Endodermal cell (in vitro differentiated cells): ENCODE measurements around the gene PSD2. TPM values are rescaled to one million over a fixed set of nuclear protein-coding genes. Genes with fewer than 3 reads are reported as not detected.
A peak's percentile ranks its signal among the peaks of the same experiment; 100 is the strongest.

ENCODE experiments used
- DNase-seq: peaks from one replicate; pipeline ENCODE4 v3.0.0-alpha.2; 2017
- H3K27ac ChIP-seq: 2 replicates; pipeline ENCODE4 v1.5.1; 2013; ENCODE audit warnings: mild to moderate bottlenecking, low read depth, low read length, moderate library complexity
- H3K27me3 ChIP-seq: 2 replicates; pipeline ENCODE4 v1.6.1; 2013; ENCODE audit warnings: mild to moderate bottlenecking, low read length, moderate library complexity; ENCODE audit not compliant: insufficient read depth, control insufficient read depth, poor library complexity, severe bottlenecking
- H3K36me3 ChIP-seq: 2 replicates; pipeline ENCODE4 v1.7.0; 2013; ENCODE audit warnings: mild to moderate bottlenecking, low read length, moderate library complexity; ENCODE audit not compliant: control insufficient read depth, insufficient read depth
- H3K4me1 ChIP-seq: one replicate; pipeline ENCODE4 v1.7.0; 2013; ENCODE audit warnings: low read length; ENCODE audit not compliant: control insufficient read depth, insufficient read depth
- H3K4me3 ChIP-seq: 2 replicates; pipeline ENCODE4 v1.5.1; 2013; ENCODE audit warnings: mild to moderate bottlenecking, low read length, moderate library complexity
- H3K9ac ChIP-seq: 2 replicates; pipeline ENCODE4 v1.6.1; 2013; ENCODE audit warnings: mild to moderate bottlenecking, low read length, moderate library complexity; ENCODE audit not compliant: poor library complexity, severe bottlenecking; ENCODE audit errors: extremely low read depth
- H3K9me3 ChIP-seq: 2 replicates; pipeline ENCODE4 v1.6.1; 2013; ENCODE audit warnings: mild to moderate bottlenecking, low read length, moderate library complexity; ENCODE audit not compliant: control insufficient read depth
- H3K27ac Mint-ChIP-seq: 2 replicates; pipeline ENCODE4 v1.8.0; 2020; ENCODE audit warnings: mixed read lengths
- H3K27me3 Mint-ChIP-seq: 2 replicates; pipeline ENCODE4 v1.8.0; 2021; ENCODE audit warnings: mild to moderate bottlenecking, mixed read lengths; ENCODE audit not compliant: insufficient read depth
- H3K36me3 Mint-ChIP-seq: 2 replicates; pipeline ENCODE4 v1.8.0; 2020; ENCODE audit warnings: low read depth, mixed read lengths
- H3K4me1 Mint-ChIP-seq: 2 replicates; pipeline ENCODE4 v1.8.0; 2020; ENCODE audit warnings: mixed read lengths
- H3K4me3 Mint-ChIP-seq: 2 replicates; pipeline ENCODE4 v1.8.0; 2020; ENCODE audit warnings: mild to moderate bottlenecking, moderate library complexity, mixed read lengths
- H3K9me3 Mint-ChIP-seq: 2 replicates; pipeline ENCODE4 v1.8.0; 2020; ENCODE audit warnings: mild to moderate bottlenecking, mixed read lengths
- CTCF ChIP-seq: fragments of 200-600 bp; sonication (generic); conservative IDR thresholded peaks from 2 replicates; pipeline ENCODE4 v1.5.0; 2021; ENCODE audit warnings: antibody characterized with exemption, mild to moderate bottlenecking
- WGBS, 2 experiments: methylation state at CpG; one replicate each; pipeline versions ENCODE4 v1.1.5 to v1.1.7; 2013; ENCODE audit warnings: missing lambda C conversion rate in 2 of 2, mixed read lengths in 1 of 2; ENCODE audit not compliant: insufficient coverage in 1 of 2, insufficient read length in 1 of 2; 5-methylcytosine and 5-hydroxymethylcytosine counted together
- total RNA-seq, 2 donors: library from RNA; stranded (reverse); fragmentation: NEBNext Ultra II Directional in 1 of 2; extraction: Animal tissue kit (Norgen Biotek cat#: 25700) in 1 of 2; gene quantifications; 2 replicates in 1 of 2; 3 replicates in 1 of 2; pipeline ENCODE4 v1.2.1, GENCODE V29; 2021

The PSD2 gene
- total RNA-seq, 2 donors from 2014 or later = 0.55 to 2.5 TPM

GRCh38 chr5:139783436-139783965, 12.1 kb upstream of the PSD2 start:
- 81 to 86% methylated on average over 7 of the region's 7 CpGs for WGBS, 2 experiments
- H3K4me1 ChIP-seq = no peaks in the 10 kb centered on the region
- no peak overlapping the region for H3K27ac ChIP-seq
- TF ChIP-seq CTCF = no peak
- Mint-ChIP-seq H3K9me3 (no peaks in the 10 kb centered on the region), H3K27ac (no peak overlapping the region), H3K4me3 (no peak overlapping the region), H3K27me3 (peaks cover 60% of the 10 kb centered on the region), H3K4me1 (peaks cover 2% of the 10 kb centered on the region), H3K36me3 (no peaks in the 10 kb centered on the region)
- H3K36me3 ChIP-seq = no peaks in the 10 kb centered on the region
- no peaks in the 10 kb centered on the region for H3K9me3 ChIP-seq
- no peak for DNase-seq
- H3K27me3 ChIP-seq = peaks cover 56% of the 10 kb centered on the region
- H3K4me3 ChIP-seq = no peak overlapping the region
- no peak overlapping the region for H3K9ac ChIP-seq

- H3K4me1 ChIP-seq = no peaks in the 10 kb centered on the region
- no peak for DNase-seq
Observed at GRCh38 chr5:139784488-139784887, 11.1 kb upstream of the PSD2 start.

GRCh38 chr5:139787257-139787567, 8.4 kb upstream of the PSD2 start:
- Histone ChIP-seq H3K9me3 (no peaks in the 10 kb centered on the region), H3K36me3 (no peaks in the 10 kb centered on the region), H3K4me1 (no peaks in the 10 kb centered on the region), H3K9ac (no peak overlapping the region), H3K4me3 (no peak overlapping the region), H3K27me3 (peaks cover 47% of the 10 kb centered on the region), H3K27ac (no peak overlapping the region)
- Mint-ChIP-seq H3K36me3 (no peaks in the 10 kb centered on the region), H3K4me3 (peak overlapping the region; percentile 71), H3K27ac (no peak overlapping the region), H3K27me3 (peaks cover 78% of the 10 kb centered on the region), H3K4me1 (peaks cover 2% of the 10 kb centered on the region), H3K9me3 (no peaks in the 10 kb centered on the region)
- WGBS, 2 experiments = 0 to 30% methylated on average over 2 to 5 of the region's 5 CpGs
- no peak for DNase-seq
- no peak for TF ChIP-seq CTCF

More at GRCh38 chr5:139784488-139784887, 11.1 kb upstream of the PSD2 start:
- peaks cover 68% of the 10 kb centered on the region for H3K27me3 Mint-ChIP-seq
- no peak overlapping the region for H3K27ac Mint-ChIP-seq
- no peak for TF ChIP-seq CTCF
- Histone ChIP-seq H3K27me3 (peaks cover 49% of the 10 kb centered on the region), H3K9ac (no peak overlapping the region), H3K27ac (no peak overlapping the region), H3K36me3 (no peaks in the 10 kb centered on the region), H3K4me3 (no peak overlapping the region), H3K9me3 (no peaks in the 10 kb centered on the region)
- H3K4me1 Mint-ChIP-seq = peaks cover 2% of the 10 kb centered on the region
- H3K4me3 Mint-ChIP-seq = no peak overlapping the region
- no peaks in the 10 kb centered on the region for H3K9me3 Mint-ChIP-seq
- WGBS, 2 experiments = 90 to 97% methylated on average over 3 of the region's 3 CpGs
- H3K36me3 Mint-ChIP-seq = no peaks in the 10 kb centered on the region
